Bronchial epithelial cell (primary cell): ENCODE measurements around the gene YAP1. TPM values are rescaled to one million over a fixed set of nuclear protein-coding genes. Genes with fewer than 3 reads are reported as not detected.
A peak's percentile ranks its signal among the peaks of the same experiment; 100 is the strongest.

Experiments
- DNase-seq: peaks from one replicate; pipeline ENCODE4 v3.0.0-alpha.2; 2010; ENCODE audit warnings: low read depth
- FAIRE-seq: peaks from 2 replicates; lab custom pipeline; 2011; peaks lifted over from hg19 to GRCh38; lab: Jason Lieb, UNC
- H3K27me3 ChIP-seq: 2 replicates; pipeline ENCODE4 v1.5.1; 2011; ENCODE audit warnings: low read length; ENCODE audit not compliant: control insufficient read depth, insufficient read depth
- H3K36me3 ChIP-seq: 2 replicates; pipeline ENCODE4 v1.5.1; 2011; ENCODE audit warnings: low read length; ENCODE audit not compliant: control insufficient read depth, insufficient read depth
- H3K4me3 ChIP-seq: 2 replicates; pipeline ENCODE4 v1.5.1; 2011; ENCODE audit warnings: mild to moderate bottlenecking, low read depth, low read length, control low read depth
- total RNA-seq: library from RNA; depleted of rRNA; stranded (reverse); fragments of >200 nt; gene quantifications from 2 replicates; pipeline ENCODE4 v1.2.1, GENCODE V29; 2014
- TF ChIP-seq, protein P1 (sequence below): IDR thresholded peaks from 2 replicates; pipeline ENCODE4 v1.5.1; 2011; ENCODE audit warnings: mild to moderate bottlenecking, moderate library complexity, low read length, control low read depth, inconsistent platforms; ENCODE audit not compliant: insufficient read depth, severe bottlenecking

Gene YAP1
- total RNA-seq, 1 donor from 2014 or later, result 151 TPM

DNA sequence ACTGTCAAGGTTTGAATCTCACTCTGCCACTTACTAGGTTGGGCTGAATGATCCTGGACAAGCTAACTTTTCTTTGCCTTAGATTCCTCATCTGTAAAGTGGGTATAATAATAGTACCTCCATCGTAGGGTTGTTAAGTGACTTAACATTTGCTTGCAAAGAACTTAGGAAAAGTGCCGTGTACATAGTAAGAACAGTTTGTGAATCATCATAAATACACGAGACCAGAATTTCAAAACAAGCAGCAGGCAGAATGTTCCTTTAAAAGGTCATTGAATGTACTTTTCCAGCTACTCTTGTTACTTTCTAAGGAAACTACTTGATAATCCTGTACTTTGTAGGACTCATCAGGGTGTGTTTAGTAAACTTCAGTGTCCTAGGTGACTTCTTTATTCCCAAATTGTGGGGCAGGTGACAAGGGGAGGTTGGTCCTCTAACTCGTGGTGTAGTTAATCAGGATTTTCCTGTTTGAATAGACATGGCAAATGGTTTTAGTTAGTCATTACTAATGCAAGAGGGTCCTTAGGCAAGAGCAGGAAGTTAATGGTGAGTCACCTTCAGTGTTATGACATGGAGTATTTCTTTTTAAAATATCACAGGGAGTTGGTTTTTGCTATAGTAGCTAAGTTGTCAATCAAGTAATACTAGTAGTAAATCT lies 67.9 kb downstream of the YAP1 start:
- FAIRE-seq (no peak), DNase-seq (peak; percentile 99)
- Histone ChIP-seq H3K36me3 (no peaks in the 10 kb centered on the region), H3K4me3 (no peak overlapping the region), H3K27me3 (no peaks in the 10 kb centered on the region)
- TF ChIP-seq, protein P1, sequence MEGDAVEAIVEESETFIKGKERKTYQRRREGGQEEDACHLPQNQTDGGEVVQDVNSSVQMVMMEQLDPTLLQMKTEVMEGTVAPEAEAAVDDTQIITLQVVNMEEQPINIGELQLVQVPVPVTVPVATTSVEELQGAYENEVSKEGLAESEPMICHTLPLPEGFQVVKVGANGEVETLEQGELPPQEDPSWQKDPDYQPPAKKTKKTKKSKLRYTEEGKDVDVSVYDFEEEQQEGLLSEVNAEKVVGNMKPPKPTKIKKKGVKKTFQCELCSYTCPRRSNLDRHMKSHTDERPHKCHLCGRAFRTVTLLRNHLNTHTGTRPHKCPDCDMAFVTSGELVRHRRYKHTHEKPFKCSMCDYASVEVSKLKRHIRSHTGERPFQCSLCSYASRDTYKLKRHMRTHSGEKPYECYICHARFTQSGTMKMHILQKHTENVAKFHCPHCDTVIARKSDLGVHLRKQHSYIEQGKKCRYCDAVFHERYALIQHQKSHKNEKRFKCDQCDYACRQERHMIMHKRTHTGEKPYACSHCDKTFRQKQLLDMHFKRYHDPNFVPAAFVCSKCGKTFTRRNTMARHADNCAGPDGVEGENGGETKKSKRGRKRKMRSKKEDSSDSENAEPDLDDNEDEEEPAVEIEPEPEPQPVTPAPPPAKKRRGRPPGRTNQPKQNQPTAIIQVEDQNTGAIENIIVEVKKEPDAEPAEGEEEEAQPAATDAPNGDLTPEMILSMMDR, result no peak

DNA sequence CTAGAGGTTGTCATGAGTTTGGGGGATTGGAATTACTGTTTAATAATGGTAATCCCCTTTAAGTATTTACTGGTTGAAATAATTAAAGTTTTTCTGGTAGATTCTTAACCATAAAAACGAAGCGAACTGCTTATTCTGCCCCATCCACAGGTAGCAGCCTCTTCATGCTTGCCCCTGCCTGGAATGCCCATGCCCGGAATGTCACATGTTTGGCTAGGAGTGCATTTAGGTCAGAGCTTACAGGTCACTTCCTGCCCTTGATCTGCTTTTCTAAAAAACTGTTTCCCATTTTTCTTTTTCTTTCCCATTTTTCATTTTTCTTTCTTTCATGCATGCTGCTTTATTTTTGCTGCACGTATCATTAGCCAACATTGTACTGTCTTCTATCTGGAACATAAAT lies 69.1 kb downstream of the YAP1 start:
- no peak for FAIRE-seq
- DNase-seq, result no peak
- peaks cover 2% of the 10 kb centered on the region for H3K36me3 ChIP-seq
- TF ChIP-seq, protein P1, result no peak
- no peaks in the 10 kb centered on the region for H3K27me3 ChIP-seq
- no peak overlapping the region for H3K4me3 ChIP-seq

DNA sequence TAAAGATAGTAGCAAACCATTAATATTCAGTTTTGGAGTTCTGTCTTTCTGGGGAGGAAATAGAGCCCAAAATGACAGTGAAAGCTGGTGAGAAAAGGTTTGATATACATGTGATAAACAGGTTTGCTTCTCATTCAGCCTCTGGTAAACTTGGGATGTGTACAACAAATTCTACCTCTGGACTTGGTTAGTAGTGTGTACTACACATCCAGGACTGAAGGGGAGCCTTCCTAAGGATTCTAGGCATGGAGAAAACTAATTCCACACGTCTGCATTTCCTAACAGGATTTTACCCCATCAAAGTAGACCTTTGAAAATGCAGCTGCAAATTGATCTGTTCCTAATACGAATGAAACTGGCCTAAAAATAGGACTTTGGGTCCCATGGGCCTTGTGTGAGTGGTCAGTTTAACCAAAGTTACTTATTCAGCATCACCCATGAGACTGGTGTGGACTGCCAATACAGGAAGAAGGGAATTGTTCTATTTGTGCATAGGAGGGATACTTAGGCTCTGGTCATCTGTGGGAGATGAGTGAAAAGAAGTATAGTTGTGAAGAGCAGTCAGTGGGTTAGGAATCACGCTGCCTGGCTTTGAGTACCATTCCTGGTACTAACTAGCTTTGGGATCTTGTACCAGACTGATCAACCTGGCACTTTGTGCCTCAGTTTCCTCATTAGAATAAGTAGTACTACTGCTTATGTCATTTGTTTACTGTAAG lies 74.2 kb downstream of the YAP1 start:
- Histone ChIP-seq H3K4me3 (no peak overlapping the region), H3K36me3 (peaks cover 4% of the 10 kb centered on the region), H3K27me3 (no peaks in the 10 kb centered on the region)
- FAIRE-seq (no peak), DNase-seq (no peak)
- TF ChIP-seq, protein P1, result no peak

DNA sequence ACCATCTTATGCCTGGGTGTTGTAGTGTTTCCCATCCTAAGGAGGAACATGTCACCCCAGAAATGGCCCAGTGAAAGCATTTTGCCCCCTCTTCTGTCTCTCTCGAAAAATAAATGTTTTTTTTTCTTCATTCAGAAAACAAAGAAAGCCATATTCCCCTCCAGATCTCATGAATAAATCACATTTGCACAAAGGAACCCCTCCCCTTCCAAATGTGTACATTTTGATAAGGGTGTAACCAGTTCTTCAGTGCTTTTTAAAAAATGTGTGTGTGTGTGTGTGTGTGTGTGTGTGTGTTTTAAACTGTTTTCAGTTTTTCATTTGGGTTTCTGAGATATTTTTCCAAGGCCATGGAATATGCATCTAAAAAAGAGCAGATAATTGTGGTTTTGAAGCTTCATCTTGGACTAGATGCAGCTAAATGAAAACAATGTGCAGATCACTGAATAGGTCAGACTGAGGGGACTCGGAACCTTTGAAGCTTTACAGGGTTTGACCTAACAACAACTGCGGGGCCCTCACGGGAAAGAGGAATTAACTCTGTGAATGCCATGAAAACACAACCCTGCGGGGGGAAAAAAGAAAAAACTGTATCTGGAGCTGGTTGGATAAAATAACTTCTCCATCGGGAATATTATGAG lies 76.4 kb downstream of the YAP1 start:
- TF ChIP-seq, protein P1, result no peak
- DNase-seq (no peak), FAIRE-seq (no peak)
- Histone ChIP-seq H3K36me3 (peaks cover 5% of the 10 kb centered on the region), H3K4me3 (no peak overlapping the region), H3K27me3 (no peaks in the 10 kb centered on the region)

DNA sequence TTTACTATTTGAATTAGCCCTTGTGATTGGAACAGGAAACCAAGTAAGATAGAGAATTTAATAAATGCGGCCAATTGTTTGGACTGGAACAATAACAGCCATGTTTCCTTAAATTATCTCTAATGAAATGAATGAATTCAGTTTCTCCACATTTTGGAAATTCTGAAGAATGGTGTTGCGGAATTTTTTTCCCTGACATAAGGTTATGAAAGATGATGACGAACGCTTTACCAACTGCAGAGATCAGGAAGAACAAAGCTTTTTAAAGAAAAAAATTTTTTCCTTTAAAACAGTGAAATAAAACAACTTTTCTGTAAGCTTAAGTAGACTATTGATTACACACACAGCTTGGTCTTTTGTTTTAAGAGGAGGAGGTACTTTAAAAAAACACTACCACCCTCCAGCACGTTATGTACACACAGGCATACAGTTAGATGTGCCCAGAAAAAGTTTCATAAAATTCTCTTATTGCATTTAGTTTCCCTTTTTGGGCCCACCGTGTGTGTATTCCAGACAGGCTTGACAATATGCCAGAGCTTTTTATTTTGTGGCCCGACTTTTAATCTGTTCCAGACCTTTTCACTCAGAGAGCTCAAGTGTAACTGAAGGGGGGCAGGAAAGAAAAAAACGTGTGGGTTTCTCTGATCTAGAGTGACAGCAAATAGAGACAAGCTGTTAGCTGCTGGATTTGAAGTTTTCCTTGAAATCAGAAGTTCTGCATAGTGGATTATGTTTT lies 77.3 kb downstream of the YAP1 start:
- Histone ChIP-seq H3K36me3 (peaks cover 6% of the 10 kb centered on the region), H3K4me3 (no peak overlapping the region), H3K27me3 (no peaks in the 10 kb centered on the region)
- TF ChIP-seq, protein P1, result no peak
- DNase-seq (no peak), FAIRE-seq (no peak)
